GM12878 (cell line): ENCODE results near the gene POLD2. TPM values are rescaled to one million over a fixed set of nuclear protein-coding genes. Genes with fewer than 3 reads are reported as not detected.

ENCODE experiments used
- ATAC-seq: fragments of 200-7000 bp; cut with Tn5 transposase; 3 replicates; pipeline ENCODE4 v1.9.1; 2020; ENCODE audit warnings: mild to moderate bottlenecking, moderate library complexity
- BruUV-seq: library from RNA; stranded (reverse); fragments of 400-500 nt; replicated peaks from 2 replicates; lab custom pipeline; 2021; lab: Mats Ljungman, UMichigan
- CTCF ChIA-PET: fragments of 300-600 bp; sonication (Branson Sonifier 250); formaldehyde crosslinking; extraction: SDS; loops from one replicate; lab custom pipeline; 2021; ENCODE audit warnings: inconsistent platforms; lab: Yijun Ruan, JAX
- POLR2A ChIA-PET: fragments of 350-600 bp; formaldehyde crosslinking; extraction: SDS; loops from one replicate; lab custom pipeline; 2021; ENCODE audit warnings: inconsistent platforms; lab: Charles Lee
- RAD21 ChIA-PET: fragments of 300-600 bp; sonication (Branson Sonifier 250); formaldehyde crosslinking; loops from one replicate; lab custom pipeline; 2023; ENCODE audit warnings: antibody characterized with exemption; ENCODE audit not compliant: unreplicated experiment; lab: Charles Lee
- SMC1A ChIA-PET: fragments of 300-600 bp; sonication (Branson Sonifier 250); formaldehyde crosslinking; loops from one replicate; lab custom pipeline; 2023; ENCODE audit not compliant: unreplicated experiment, uncharacterized antibody; lab: Charles Lee
- DNase-seq: peaks from one replicate; pipeline ENCODE4 v3.0.0-alpha.2; 2011; ENCODE audit warnings: low read depth, low spot score
- FAIRE-seq: peaks from 3 replicates; lab custom pipeline; 2011; peaks lifted over from hg19 to GRCh38; lab: Jason Lieb, UNC
- H2AFZ ChIP-seq: 2 replicates; pipeline ENCODE4 v1.6.0; 2011; ENCODE audit warnings: low read depth, low read length, control low read depth; ENCODE audit not compliant: control insufficient read depth
- H3K27ac ChIP-seq: 2 replicates; pipeline ENCODE4 v1.5.1; 2011; ENCODE audit warnings: control low read depth; ENCODE audit not compliant: control insufficient read depth, insufficient read depth
- H3K27me3 ChIP-seq, 2 experiments: replicated peaks in 1 of 2; 2 replicates each; pipeline versions ENCODE4 v1.6.0 to v1.6.1; 2011; ENCODE audit warnings: low read length in 1 of 2; ENCODE audit not compliant: control insufficient read depth in 2 of 2, insufficient read depth in 2 of 2
- H3K36me3 ChIP-seq, 2 experiments: 2 replicates each; pipeline ENCODE4 v1.5.1; 2011; ENCODE audit warnings: low read length in 1 of 2; ENCODE audit not compliant: control insufficient read depth in 2 of 2, insufficient read depth in 2 of 2
- H3K4me1 ChIP-seq: 2 replicates; pipeline ENCODE4 v1.6.1; 2011; ENCODE audit warnings: mild to moderate bottlenecking, low read length, moderate library complexity, mixed read lengths; ENCODE audit not compliant: control insufficient read depth, insufficient read depth
- H3K4me2 ChIP-seq: 2 replicates; pipeline ENCODE4 v1.6.0; 2011; ENCODE audit warnings: control low read depth; ENCODE audit not compliant: control insufficient read depth, insufficient read depth
- H3K4me3 ChIP-seq: fragments of 200-600 bp; sonication (generic); 2 replicates; pipeline ENCODE4 v1.5.1; 2016
- H3K79me2 ChIP-seq: 2 replicates; pipeline ENCODE4 v1.6.0; 2011; ENCODE audit warnings: low read length; ENCODE audit not compliant: control insufficient read depth, insufficient read depth
- H3K9ac ChIP-seq: 2 replicates; pipeline ENCODE4 v1.8.0; 2011; ENCODE audit warnings: low read length, control low read depth, mixed read lengths; ENCODE audit not compliant: control insufficient read depth, insufficient read depth
- H3K9me3 ChIP-seq: replicated peaks from 3 replicates; pipeline ENCODE4 v1.5.1; 2011; ENCODE audit warnings: mild to moderate bottlenecking, low read length; ENCODE audit not compliant: control insufficient read depth, insufficient read depth
- H4K20me1 ChIP-seq: 2 replicates; pipeline ENCODE4 v1.6.0; 2011; ENCODE audit not compliant: control insufficient read depth, insufficient read depth
- CHD1 ChIP-seq: IDR thresholded peaks from 2 replicates; pipeline ENCODE4 v1.6.1; 2012; ENCODE audit warnings: low read depth, low read length, improper control_type of control experiment
- E2F4 ChIP-seq: IDR thresholded peaks from 2 replicates; pipeline ENCODE4 v1.6.1; 2012; ENCODE audit warnings: low read depth, low read length, improper control_type of control experiment
- ESRRA ChIP-seq: IDR thresholded peaks from 2 replicates; pipeline ENCODE4 v1.6.1; 2012; ENCODE audit warnings: mild to moderate bottlenecking, low read length, improper control_type of control experiment
- NFYB ChIP-seq: IDR thresholded peaks from 2 replicates; pipeline ENCODE4 v1.6.1; 2011; ENCODE audit warnings: low read depth, mild to moderate bottlenecking, low read length, improper control_type of control experiment, moderate library complexity; ENCODE audit not compliant: insufficient read depth
- RAD51 ChIP-seq: fragments of 450-650 bp; IDR thresholded peaks from 2 replicates; pipeline ENCODE4 v1.6.1; 2016; ENCODE audit warnings: moderate library complexity, mild to moderate bottlenecking, inconsistent platforms
- TAF1 ChIP-seq: IDR thresholded peaks from 2 replicates; pipeline ENCODE4 v1.6.1; 2011; ENCODE audit warnings: mild to moderate bottlenecking, low read depth, low read length, borderline replicate concordance
- TARDBP ChIP-seq: IDR thresholded peaks from 2 replicates; pipeline ENCODE4 v1.6.1; 2016; ENCODE audit warnings: borderline replicate concordance
- YY1 ChIP-seq: IDR thresholded peaks from 2 replicates; pipeline ENCODE4 v1.6.1; 2011; ENCODE audit warnings: low read depth, mild to moderate bottlenecking, low read length
- ZZZ3 ChIP-seq: IDR thresholded peaks from 2 replicates; pipeline ENCODE4 v1.6.1; 2011; ENCODE audit warnings: low read depth; ENCODE audit not compliant: control insufficient read depth, insufficient read length
- WGBS: methylation state at CpG from one replicate; pipeline ENCODE4 v1.1.6; 2016; ENCODE audit warnings: low lambda C conversion rate; ENCODE audit not compliant: insufficient replicate concordance, insufficient coverage; ENCODE audit errors: missing lambda C conversion rate; 5-methylcytosine and 5-hydroxymethylcytosine counted together
- in situ Hi-C: fragments of 300-500 bp; cut with MboI; formaldehyde crosslinking; loops from 9 replicates; pipeline ENCODE4 v1.14.3; 2018; ENCODE audit warnings: mixed read lengths
- intact Hi-C: fragments of 100-400 bp; cut with micrococcal nuclease; formaldehyde crosslinking; loops from one replicate; pipeline ENCODE4 v1.14.2; 2022; ENCODE audit not compliant: unreplicated experiment
- polyA plus RNA-seq, 11 experiments: library from polyadenylated mRNA; depleted of rRNA in 4 of 11; unstranded in 6 of 11; stranded (reverse) in 5 of 11; fragments of >200 nt; fragmentation: Nextera tagmentation in 4 of 11; fragmentation: Illumina TruSeq in 1 of 11; extraction: Ambion mirVana in 4 of 11; extraction: Trizol in 1 of 11; gene quantifications; 1 replicate in 1 of 11; 2 replicates in 10 of 11; pipeline versions ENCODE4 v1.2.1 to v1.2.3, GENCODE V29; 2011 to 2016; ENCODE audit warnings: inconsistent platforms in 2 of 11, missing spikeins in 2 of 11, low read depth in 1 of 11
- total RNA-seq, 4 experiments: library from RNA; depleted of rRNA in 3 of 4; stranded (reverse); fragments of >200 nt in 3 of 4; fragmentation: Illumina TruSeq in 1 of 4; extraction: Trizol in 1 of 4; gene quantifications; 2 replicates each; pipeline versions ENCODE4 v1.2.1 to v1.2.3, GENCODE V29; 2013 to 2021
- TF ChIP-seq, protein P1 (sequence below): fragments of 450-650 bp; IDR thresholded peaks from 2 replicates; pipeline ENCODE4 v1.6.1; 2017; ENCODE audit warnings: antibody characterized with exemption, mild to moderate bottlenecking, moderate library complexity
- TF ChIP-seq, protein P2 (sequence below): IDR thresholded peaks from 2 replicates; pipeline ENCODE4 v1.6.1; 2012; ENCODE audit warnings: improper control_type of control experiment, low read depth, low read length; ENCODE audit not compliant: insufficient replicate concordance

POLD2 gene
- total and polyA plus RNA-seq, 10 of the 15 experiments (the other 5 are each of a cell fraction or from before 2014, with no cell fraction given): 19.1 to 287 (median 169) TPM

- ChIA-PET POLR2A (no interaction called here), CTCF (interaction anchor here (2.9 kb wide), 1 partner anchor 13 kb away, joined by 9 read pairs; no protein-coding TSS in a partner anchor)
- intact Hi-C loops: loop anchor here (2.0 kb wide), 1 partner anchor 39 kb away; the partner anchor contains the start of gene POLD2
Measured at GRCh38 chr7:44083796-44084195, 39.6 kb downstream of the POLD2 start.

More at GRCh38 chr7:44083796-44084195, 39.6 kb downstream of the POLD2 start:
- ChIA-PET RAD21 (no interaction called here), SMC1A (interaction anchor here (0.7 to 0.8 kb wide), 2 partner anchors 14 to 111 kb away, joined by 3 read pairs; no protein-coding TSS in a partner anchor)
- no TSS peak for BruUV-seq
- H3K27ac ChIP-seq: no peak overlapping the region
- peaks cover 0 to 6% of the 10 kb centered on the region in 2 experiments; a peak in 3 of 4 replicates for H3K36me3 ChIP-seq
- 85% methylated on average over 3 of the region's 3 CpGs for WGBS
- H2AFZ ChIP-seq: no peak overlapping the region
- no peaks in the 10 kb centered on the region for H4K20me1 ChIP-seq
- peaks cover 14% of the 10 kb centered on the region for H3K4me1 ChIP-seq
- H3K9ac ChIP-seq: no peak overlapping the region
- in situ Hi-C loops: no loop called here
- H3K4me2 ChIP-seq: no peak overlapping the region
- H3K4me3 ChIP-seq: no peak overlapping the region
- H3K9me3 ChIP-seq: no peaks in the 10 kb centered on the region
- no peaks in the 10 kb centered on the region for H3K27me3 ChIP-seq
- DNase-seq: no peak
- TF ChIP-seq YY1: no peak
- TF ChIP-seq TARDBP: no peak
- TF ChIP-seq ZZZ3: no peak
- TF ChIP-seq, protein P1, sequence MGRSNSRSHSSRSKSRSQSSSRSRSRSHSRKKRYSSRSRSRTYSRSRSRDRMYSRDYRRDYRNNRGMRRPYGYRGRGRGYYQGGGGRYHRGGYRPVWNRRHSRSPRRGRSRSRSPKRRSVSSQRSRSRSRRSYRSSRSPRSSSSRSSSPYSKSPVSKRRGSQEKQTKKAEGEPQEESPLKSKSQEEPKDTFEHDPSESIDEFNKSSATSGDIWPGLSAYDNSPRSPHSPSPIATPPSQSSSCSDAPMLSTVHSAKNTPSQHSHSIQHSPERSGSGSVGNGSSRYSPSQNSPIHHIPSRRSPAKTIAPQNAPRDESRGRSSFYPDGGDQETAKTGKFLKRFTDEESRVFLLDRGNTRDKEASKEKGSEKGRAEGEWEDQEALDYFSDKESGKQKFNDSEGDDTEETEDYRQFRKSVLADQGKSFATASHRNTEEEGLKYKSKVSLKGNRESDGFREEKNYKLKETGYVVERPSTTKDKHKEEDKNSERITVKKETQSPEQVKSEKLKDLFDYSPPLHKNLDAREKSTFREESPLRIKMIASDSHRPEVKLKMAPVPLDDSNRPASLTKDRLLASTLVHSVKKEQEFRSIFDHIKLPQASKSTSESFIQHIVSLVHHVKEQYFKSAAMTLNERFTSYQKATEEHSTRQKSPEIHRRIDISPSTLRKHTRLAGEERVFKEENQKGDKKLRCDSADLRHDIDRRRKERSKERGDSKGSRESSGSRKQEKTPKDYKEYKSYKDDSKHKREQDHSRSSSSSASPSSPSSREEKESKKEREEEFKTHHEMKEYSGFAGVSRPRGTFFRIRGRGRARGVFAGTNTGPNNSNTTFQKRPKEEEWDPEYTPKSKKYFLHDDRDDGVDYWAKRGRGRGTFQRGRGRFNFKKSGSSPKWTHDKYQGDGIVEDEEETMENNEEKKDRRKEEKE: no peak
- TF ChIP-seq RAD51: no peak
- no peak for TF ChIP-seq TAF1
- TF ChIP-seq CHD1: no peak
- TF ChIP-seq, protein P2, sequence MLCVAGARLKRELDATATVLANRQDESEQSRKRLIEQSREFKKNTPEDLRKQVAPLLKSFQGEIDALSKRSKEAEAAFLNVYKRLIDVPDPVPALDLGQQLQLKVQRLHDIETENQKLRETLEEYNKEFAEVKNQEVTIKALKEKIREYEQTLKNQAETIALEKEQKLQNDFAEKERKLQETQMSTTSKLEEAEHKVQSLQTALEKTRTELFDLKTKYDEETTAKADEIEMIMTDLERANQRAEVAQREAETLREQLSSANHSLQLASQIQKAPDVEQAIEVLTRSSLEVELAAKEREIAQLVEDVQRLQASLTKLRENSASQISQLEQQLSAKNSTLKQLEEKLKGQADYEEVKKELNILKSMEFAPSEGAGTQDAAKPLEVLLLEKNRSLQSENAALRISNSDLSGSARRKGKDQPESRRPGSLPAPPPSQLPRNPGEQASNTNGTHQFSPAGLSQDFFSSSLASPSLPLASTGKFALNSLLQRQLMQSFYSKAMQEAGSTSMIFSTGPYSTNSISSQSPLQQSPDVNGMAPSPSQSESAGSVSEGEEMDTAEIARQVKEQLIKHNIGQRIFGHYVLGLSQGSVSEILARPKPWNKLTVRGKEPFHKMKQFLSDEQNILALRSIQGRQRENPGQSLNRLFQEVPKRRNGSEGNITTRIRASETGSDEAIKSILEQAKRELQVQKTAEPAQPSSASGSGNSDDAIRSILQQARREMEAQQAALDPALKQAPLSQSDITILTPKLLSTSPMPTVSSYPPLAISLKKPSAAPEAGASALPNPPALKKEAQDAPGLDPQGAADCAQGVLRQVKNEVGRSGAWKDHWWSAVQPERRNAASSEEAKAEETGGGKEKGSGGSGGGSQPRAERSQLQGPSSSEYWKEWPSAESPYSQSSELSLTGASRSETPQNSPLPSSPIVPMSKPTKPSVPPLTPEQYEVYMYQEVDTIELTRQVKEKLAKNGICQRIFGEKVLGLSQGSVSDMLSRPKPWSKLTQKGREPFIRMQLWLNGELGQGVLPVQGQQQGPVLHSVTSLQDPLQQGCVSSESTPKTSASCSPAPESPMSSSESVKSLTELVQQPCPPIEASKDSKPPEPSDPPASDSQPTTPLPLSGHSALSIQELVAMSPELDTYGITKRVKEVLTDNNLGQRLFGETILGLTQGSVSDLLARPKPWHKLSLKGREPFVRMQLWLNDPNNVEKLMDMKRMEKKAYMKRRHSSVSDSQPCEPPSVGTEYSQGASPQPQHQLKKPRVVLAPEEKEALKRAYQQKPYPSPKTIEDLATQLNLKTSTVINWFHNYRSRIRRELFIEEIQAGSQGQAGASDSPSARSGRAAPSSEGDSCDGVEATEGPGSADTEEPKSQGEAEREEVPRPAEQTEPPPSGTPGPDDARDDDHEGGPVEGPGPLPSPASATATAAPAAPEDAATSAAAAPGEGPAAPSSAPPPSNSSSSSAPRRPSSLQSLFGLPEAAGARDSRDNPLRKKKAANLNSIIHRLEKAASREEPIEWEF: no peak
- TF ChIP-seq ESRRA: no peak
- no peak for TF ChIP-seq E2F4
- TF ChIP-seq NFYB: no peak
- H3K79me2 ChIP-seq: peaks cover 22% of the 10 kb centered on the region
- no peak for ATAC-seq
- FAIRE-seq: no peak
